ENCODE measurements around the gene SV2B.
A peak's percentile ranks its signal among the peaks of the same experiment; 100 is the strongest.

SV2B gene

GRCh38 chr15:91278951-91279350 is 178.9 kb downstream of the SV2B start:
- DNase-seq = no peak

- DNase-seq = no peak
Measured at GRCh38 chr15:91279486-91279885, 179.4 kb downstream of the SV2B start.

- DNase-seq = no peak
Measured at GRCh38 chr15:91281947-91282346, 181.9 kb downstream of the SV2B start.

- DNase-seq = no peak
Measured at GRCh38 chr15:91282486-91282885, 182.4 kb downstream of the SV2B start.

DNA sequence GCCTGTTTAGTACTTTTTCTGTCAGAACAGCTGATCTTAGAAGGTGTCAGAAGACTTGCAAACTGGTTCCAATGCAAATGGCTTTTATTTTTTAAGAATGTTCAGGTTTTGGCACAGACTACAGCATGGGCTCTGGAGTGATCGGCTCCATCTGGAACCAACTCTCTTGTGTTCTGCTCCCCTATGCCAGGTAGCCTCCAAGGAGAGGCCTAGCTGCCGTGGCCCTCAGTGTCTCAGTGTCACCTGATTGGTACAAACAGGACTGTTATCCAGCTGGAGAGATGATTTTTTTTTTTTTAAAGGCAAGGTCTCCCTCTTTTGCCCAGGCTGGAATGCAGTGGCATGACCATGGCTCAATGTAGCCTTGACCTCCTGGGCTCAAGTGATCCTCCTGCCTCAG is 183.1 kb downstream of the SV2B start:
- DNase-seq = no peak

DNA sequence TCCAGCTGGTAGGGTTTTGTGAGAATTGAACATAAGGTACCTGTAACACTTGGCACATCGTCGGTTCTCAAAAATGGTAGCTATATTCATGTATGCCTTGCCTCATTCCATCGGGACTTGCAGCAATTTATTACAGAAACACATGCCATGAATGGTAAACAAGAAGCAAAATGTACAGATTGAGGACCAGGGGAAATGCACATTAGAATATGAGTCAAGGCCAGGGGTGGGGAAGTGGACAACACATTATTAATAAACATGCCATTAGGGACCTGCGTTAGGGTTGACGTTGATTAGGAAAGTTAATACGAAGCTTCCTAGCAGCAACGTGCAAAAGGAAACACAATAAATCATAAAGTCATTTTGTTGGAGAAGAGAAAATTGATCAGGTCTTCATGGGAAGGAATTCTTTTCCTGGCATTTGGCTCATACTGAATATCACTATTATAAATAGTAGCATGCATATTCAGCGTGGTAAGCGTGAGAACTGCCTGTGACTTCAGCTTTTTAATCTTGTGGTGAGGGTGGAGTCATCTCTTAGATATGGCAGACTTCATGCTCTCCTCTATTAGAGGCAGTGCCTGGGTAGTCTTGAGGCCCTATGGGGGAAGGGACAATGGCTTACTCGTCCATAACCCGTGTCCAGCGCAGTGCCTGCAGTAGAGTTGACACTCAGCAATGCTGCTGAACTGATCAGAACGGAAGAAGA is 184.9 kb downstream of the SV2B start:
- no peak for DNase-seq

GRCh38 chr15:91289324-91289723 is 189.3 kb downstream of the SV2B start:
- no peak for DNase-seq

- no peak for DNase-seq
Measured at GRCh38 chr15:91290553-91290952, 190.5 kb downstream of the SV2B start.

DNA sequence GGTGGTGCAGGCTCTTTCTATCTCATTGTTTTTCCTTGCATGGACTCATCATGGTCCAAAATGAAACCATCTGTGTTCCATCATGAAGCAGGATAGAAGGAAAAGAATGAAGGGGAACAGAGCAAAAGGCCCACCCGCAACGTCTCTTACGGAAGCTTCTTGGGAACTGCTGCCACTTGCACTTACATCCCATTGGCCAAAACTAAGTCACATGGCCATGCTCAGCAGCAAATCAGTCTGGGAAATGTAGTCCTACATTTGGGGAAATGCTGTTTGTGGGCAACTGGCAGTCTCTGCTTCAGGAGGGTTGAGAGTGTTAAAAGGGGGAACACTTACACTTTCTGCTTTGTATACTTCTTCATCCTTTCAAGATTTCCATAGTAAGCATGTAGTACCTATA is 191.6 kb downstream of the SV2B start:
- DNase-seq = peak; percentile 23

GRCh38 chr15:91294344-91294743 is 194.3 kb downstream of the SV2B start:
- DNase-seq = no peak

GRCh38 chr15:91294795-91295194 is 194.7 kb downstream of the SV2B start:
- no peak for DNase-seq

DNA sequence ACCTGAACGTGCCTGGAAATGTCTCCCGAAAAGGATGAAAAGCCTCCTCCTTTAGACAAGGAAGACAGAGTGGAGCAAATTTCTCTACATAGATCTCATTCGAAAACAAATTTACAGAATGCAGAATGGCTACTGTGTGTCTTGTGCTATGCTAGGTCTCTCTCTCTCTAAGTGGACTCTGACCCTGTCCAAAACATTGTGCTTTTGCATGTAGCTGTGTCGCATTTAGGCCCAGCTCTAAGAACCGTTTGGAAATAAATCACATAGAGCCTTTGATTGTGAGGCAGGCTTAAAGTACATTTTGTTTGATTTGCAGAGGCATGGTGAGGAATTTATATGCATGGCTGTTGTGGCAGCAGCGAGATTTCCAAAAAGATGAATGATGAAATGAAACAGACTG is 198.0 kb downstream of the SV2B start:
- no peak for DNase-seq

GRCh38 chr15:91302588-91303439 is 202.8 kb downstream of the SV2B start:
- peak; percentile 58 for DNase-seq

DNA sequence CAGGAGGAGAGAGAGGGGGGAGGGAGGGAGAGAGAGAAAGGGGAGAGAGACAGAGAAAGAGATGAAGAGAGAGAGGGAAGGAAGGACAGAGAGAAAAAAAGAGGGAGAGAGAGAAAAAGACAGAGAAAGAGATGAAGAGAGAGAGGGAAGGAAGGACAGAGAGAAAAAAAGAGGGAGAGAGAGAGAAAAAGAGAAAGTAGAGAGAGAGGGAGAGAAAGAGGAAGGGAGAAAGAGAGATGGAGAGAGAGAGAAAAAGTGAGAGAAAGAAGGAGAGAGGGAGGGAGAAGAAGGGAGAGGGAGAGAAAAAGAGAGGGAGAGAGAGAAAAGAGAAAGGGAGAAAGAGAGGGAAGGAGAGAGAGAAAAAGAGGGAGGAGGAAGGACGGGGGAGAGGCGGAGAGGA is 204.2 kb downstream of the SV2B start:
- no peak for DNase-seq

- no peak for DNase-seq
Measured at GRCh38 chr15:91304786-91305185, 204.7 kb downstream of the SV2B start.

DNA sequence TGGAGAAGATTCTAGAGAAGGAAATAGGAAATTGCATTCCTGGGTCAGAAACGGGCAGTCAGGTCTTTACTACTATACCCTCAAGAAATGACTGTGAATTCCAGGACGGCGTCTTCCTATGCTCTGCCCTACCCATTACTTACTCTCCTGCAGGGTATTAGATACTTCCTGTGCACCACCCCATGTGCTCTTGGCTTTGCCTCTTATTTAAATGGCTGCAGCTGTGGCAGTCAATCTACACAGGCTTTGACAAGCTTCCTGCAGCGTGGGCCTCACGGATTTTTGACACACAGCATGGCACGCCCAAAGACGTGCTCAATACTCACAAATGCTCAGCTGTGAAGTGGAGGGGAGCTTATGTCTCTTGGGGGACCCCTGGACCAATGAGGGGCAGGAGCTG is 206.1 kb downstream of the SV2B start:
- DNase-seq = no peak

- DNase-seq = no peak
Measured at GRCh38 chr15:91307601-91308000, 207.5 kb downstream of the SV2B start.

DNA sequence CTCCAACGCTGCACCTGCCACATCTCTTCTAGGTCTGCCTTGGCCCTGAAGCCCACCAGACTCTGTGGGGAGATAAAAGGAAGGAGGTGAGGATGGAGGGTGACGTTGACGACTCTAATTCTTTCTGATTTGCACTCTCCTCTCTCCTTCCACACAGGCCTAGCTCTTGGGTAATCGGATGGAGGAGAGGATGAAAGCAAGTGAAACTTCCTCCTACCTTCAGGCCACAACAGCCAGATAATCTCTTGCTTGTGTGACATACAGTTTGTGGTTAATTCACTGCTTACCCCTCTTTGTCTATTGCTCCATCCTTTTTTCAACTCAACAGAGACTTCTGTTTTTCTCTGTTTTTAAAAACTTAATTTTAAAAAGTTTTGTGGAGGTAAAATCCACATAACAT is 208.1 kb downstream of the SV2B start:
- no peak for DNase-seq

GRCh38 chr15:91308855-91309254 is 208.8 kb downstream of the SV2B start:
- no peak for DNase-seq

DNA sequence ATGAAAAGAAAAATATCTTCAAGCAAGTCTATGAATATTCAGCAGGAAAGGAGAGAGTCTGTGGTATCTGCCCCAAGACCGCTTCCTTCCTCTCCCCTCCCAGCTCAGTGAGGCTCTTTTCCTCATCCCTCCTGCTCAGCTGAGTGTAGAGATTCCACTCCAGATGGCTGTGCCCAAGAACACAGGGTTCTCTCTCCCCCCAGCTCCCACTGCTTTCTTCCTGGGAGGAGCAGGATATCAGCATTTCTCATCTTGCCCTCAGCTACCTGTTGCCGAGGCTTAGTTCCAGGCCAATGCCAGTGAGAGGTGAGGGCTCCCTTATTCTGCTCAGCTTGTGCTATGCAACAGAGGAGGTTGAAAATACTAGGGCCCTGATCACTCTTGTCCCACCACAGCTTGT is 211.9 kb downstream of the SV2B start:
- no peak for DNase-seq

- DNase-seq = no peak
Measured at GRCh38 chr15:91316126-91316525, 216.1 kb downstream of the SV2B start.

DNA sequence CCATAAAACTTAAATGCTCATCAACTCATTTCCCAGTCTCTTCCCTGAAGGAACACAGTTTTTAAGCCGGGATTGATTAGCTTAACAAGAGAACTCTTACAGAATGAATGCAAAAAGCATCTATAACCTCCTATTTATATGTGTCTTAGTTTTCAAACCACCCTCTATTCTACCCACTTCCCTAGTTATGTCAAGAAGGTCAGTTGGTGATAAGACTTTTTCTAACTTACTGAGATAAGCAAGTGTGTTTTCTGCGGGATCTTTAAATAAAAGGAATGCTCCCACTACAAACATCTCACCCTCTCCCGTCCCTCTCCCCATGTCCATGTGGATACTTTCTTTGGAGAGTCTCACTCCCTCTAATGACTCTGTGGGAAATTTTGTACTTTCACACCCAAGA is 218.5 kb downstream of the SV2B start:
- DNase-seq = no peak

DNA sequence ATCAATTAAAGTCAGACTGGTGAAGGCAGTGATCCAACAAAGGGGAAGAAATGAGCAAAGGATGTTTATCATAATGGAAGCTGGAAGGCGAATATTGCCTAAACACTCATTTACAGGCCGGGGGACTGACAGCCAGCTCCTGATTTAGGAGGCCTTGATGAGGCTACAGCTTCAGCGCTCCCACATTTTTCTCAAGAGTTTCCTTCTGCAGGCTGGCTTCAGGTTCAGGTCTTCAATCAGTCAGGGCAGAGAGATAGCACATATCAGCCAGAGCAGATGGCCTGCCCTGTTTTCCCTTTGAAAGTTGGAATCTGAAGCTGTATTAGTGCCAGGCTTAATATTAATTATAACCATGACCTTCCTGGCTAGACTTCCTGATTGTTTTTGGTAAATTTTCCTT is 218.9 kb downstream of the SV2B start:
- no peak for DNase-seq

GRCh38 chr15:91319371-91320059 is 219.5 kb downstream of the SV2B start:
- DNase-seq = no peak
